ENCODE measurements around the gene RRAGB. TPM values are rescaled to one million over a fixed set of nuclear protein-coding genes. Genes with fewer than 3 reads are reported as not detected.
"Not testable (repeated sequence)": the region's sequence is repeated elsewhere in the genome, so short reads cannot be mapped to it uniquely, and the experiment has no call there.

Gene RRAGB
- polyA plus RNA-seq, 1 donor (not counting 4 experiments of a cell fraction or from before 2014, with no cell fraction given) = 18.9 TPM

- Histone ChIP-seq H3K36me3 (ENCODE audit: control insufficient read depth in 2 of 2, extremely low read depth in 1 of 2, insufficient read depth in 2 of 2, low read length in 2 of 2) (peaks cover 0 to 2% of the 10 kb centered on the region in 2 experiments), H2AFZ (ENCODE audit: control insufficient read depth, low read length) (no peak overlapping the region), H3K4me1 (ENCODE audit: control insufficient read depth, extremely low read depth, insufficient read depth, low read length) (no peaks in the 10 kb centered on the region), H3K9ac (ENCODE audit: control insufficient read depth, extremely low read depth, insufficient read depth, low read length) (no peak overlapping the region), H3K27me3 (ENCODE audit: control insufficient read depth, extremely low read depth, insufficient read depth, low read length) (no peaks in the 10 kb centered on the region), H3K4me3 (ENCODE audit: control insufficient read depth in 2 of 3, extremely low read depth in 1 of 3, insufficient read depth in 2 of 3, low read depth in 1 of 3, low read length in 3 of 3) (no peak overlapping the region), H3K4me2 (ENCODE audit: control insufficient read depth, extremely low read depth, insufficient read depth, low read depth, low read length) (no peak overlapping the region), H3K9me1 (ENCODE audit: control insufficient read depth, extremely low read depth, insufficient read depth, low read length) (no peaks in the 10 kb centered on the region), H3K79me2 (ENCODE audit: control insufficient read depth, insufficient read depth, low read length) (no peaks in the 10 kb centered on the region), H4K20me1 (ENCODE audit: control insufficient read depth, extremely low read depth, insufficient read depth, low read length) (no peaks in the 10 kb centered on the region), H3K27ac (ENCODE audit: control insufficient read depth, insufficient read depth, low read length) (no peak overlapping the region), H3K9me3 (ENCODE audit: control insufficient read depth, low read depth, low read length) (no peaks in the 10 kb centered on the region)
- FAIRE-seq (no peak), DNase-seq (ENCODE audit: low read depth, low spot score) (no peak)
- dilution Hi-C loops (cut with MboI; ENCODE audit: extremely low pct_ligation_motif_present, low sequenced_read_pairs) = no loop called here
- TF ChIP-seq CTCF (optimal IDR thresholded peaks at IDR 0.05 in 1 of 3, IDR thresholded peaks at IDR 0.05 in 1 of 3, conservative IDR thresholded peaks at IDR 0.05 in 1 of 3; ENCODE audit: extremely low read depth in 1 of 3, insufficient read depth in 2 of 3, low read length in 3 of 3) = no peak
- no peak for TF ChIP-seq EZH2 (IDR thresholded peaks at IDR 0.05; ENCODE audit: low read length)
Observed at GRCh38 chrX:55742649-55743048, 25.1 kb downstream of the RRAGB start.

GRCh38 chrX:55748463-55748862 is 30.9 kb downstream of the RRAGB start:
- H3K9me3 ChIP-seq (ENCODE audit: control insufficient read depth, low read depth, low read length); H2AFZ ChIP-seq (ENCODE audit: control insufficient read depth, low read length); dilution Hi-C loops (cut with MboI; ENCODE audit: extremely low pct_ligation_motif_present, low sequenced_read_pairs); H3K36me3 ChIP-seq (ENCODE audit: control insufficient read depth in 2 of 2, extremely low read depth in 1 of 2, insufficient read depth in 2 of 2, low read length in 2 of 2); H3K27ac ChIP-seq (ENCODE audit: control insufficient read depth, insufficient read depth, low read length); H4K20me1 ChIP-seq (ENCODE audit: control insufficient read depth, extremely low read depth, insufficient read depth, low read length); H3K4me3 ChIP-seq (ENCODE audit: control insufficient read depth in 2 of 3, extremely low read depth in 1 of 3, insufficient read depth in 2 of 3, low read depth in 1 of 3, low read length in 3 of 3); H3K4me2 ChIP-seq (ENCODE audit: control insufficient read depth, extremely low read depth, insufficient read depth, low read depth, low read length); H3K79me2 ChIP-seq (ENCODE audit: control insufficient read depth, insufficient read depth, low read length); H3K4me1 ChIP-seq (ENCODE audit: control insufficient read depth, extremely low read depth, insufficient read depth, low read length); H3K27me3 ChIP-seq (ENCODE audit: control insufficient read depth, extremely low read depth, insufficient read depth, low read length); H3K9ac ChIP-seq (ENCODE audit: control insufficient read depth, extremely low read depth, insufficient read depth, low read length); DNase-seq (ENCODE audit: low read depth, low spot score); H3K9me1 ChIP-seq (ENCODE audit: control insufficient read depth, extremely low read depth, insufficient read depth, low read length); FAIRE-seq: not testable (repeated sequence)

- H2AFZ ChIP-seq (ENCODE audit: control insufficient read depth, low read length) = no peak overlapping the region
- dilution Hi-C loops (cut with MboI; ENCODE audit: extremely low pct_ligation_motif_present, low sequenced_read_pairs) = no loop called here
- FAIRE-seq = no peak
Observed at GRCh38 chrX:55750256-55750655, 32.7 kb downstream of the RRAGB start.

More at GRCh38 chrX:55750256-55750655, 32.7 kb downstream of the RRAGB start:
- DNase-seq (ENCODE audit: low read depth, low spot score) = no peak
- Histone ChIP-seq H3K9me3 (ENCODE audit: control insufficient read depth, low read depth, low read length) (no peaks in the 10 kb centered on the region), H4K20me1 (ENCODE audit: control insufficient read depth, extremely low read depth, insufficient read depth, low read length) (no peaks in the 10 kb centered on the region), H3K9me1 (ENCODE audit: control insufficient read depth, extremely low read depth, insufficient read depth, low read length) (no peaks in the 10 kb centered on the region), H3K4me3 (ENCODE audit: control insufficient read depth in 2 of 3, extremely low read depth in 1 of 3, insufficient read depth in 2 of 3, low read depth in 1 of 3, low read length in 3 of 3) (no peak overlapping the region), H3K27me3 (ENCODE audit: control insufficient read depth, extremely low read depth, insufficient read depth, low read length) (no peaks in the 10 kb centered on the region), H3K27ac (ENCODE audit: control insufficient read depth, insufficient read depth, low read length) (no peak overlapping the region), H3K4me1 (ENCODE audit: control insufficient read depth, extremely low read depth, insufficient read depth, low read length) (no peaks in the 10 kb centered on the region), H3K36me3 (ENCODE audit: control insufficient read depth in 2 of 2, extremely low read depth in 1 of 2, insufficient read depth in 2 of 2, low read length in 2 of 2) (peaks cover 0 to 3% of the 10 kb centered on the region in 2 experiments), H3K79me2 (ENCODE audit: control insufficient read depth, insufficient read depth, low read length) (no peaks in the 10 kb centered on the region), H3K4me2 (ENCODE audit: control insufficient read depth, extremely low read depth, insufficient read depth, low read depth, low read length) (no peak overlapping the region), H3K9ac (ENCODE audit: control insufficient read depth, extremely low read depth, insufficient read depth, low read length) (no peak overlapping the region)
- no peak for TF ChIP-seq CTCF (optimal IDR thresholded peaks at IDR 0.05 in 1 of 3, IDR thresholded peaks at IDR 0.05 in 1 of 3, conservative IDR thresholded peaks at IDR 0.05 in 1 of 3; ENCODE audit: extremely low read depth in 1 of 3, insufficient read depth in 2 of 3, low read length in 3 of 3)
- TF ChIP-seq EZH2 (IDR thresholded peaks at IDR 0.05; ENCODE audit: low read length) = no peak
